BJ (cell line): ENCODE results near the gene CDH2. TPM values are rescaled to one million over a fixed set of nuclear protein-coding genes. Genes with fewer than 3 reads are reported as not detected.

Experiments
- CTCF ChIA-PET: fragments of 350-600 bp; formaldehyde crosslinking; extraction: SDS; loops from one replicate; lab custom pipeline; 2021; ENCODE audit warnings: antibody characterized with exemption, inconsistent platforms; lab: Yijun Ruan, JAX
- POLR2A ChIA-PET: fragments of 300-600 bp; sonication (Branson Sonifier 250); formaldehyde crosslinking; extraction: SDS; loops from one replicate; lab custom pipeline; 2021; ENCODE audit warnings: antibody characterized with exemption; lab: Charles Lee
- DNase-seq: peaks from one replicate; pipeline ENCODE4 v3.0.0-alpha.2; 2011; ENCODE audit warnings: low read depth
- H3K27me3 ChIP-seq: 2 replicates; pipeline ENCODE4 v1.6.0; 2011; ENCODE audit warnings: low read length; ENCODE audit not compliant: control insufficient read depth, insufficient read depth
- H3K36me3 ChIP-seq: 2 replicates; pipeline ENCODE4 v1.5.1; 2011; ENCODE audit warnings: low read length; ENCODE audit not compliant: control insufficient read depth, insufficient read depth
- H3K4me3 ChIP-seq: 2 replicates; pipeline ENCODE4 v1.5.1; 2011; ENCODE audit warnings: low read depth, mild to moderate bottlenecking, control low read depth, low read length
- CTCF ChIP-seq: IDR thresholded peaks from 2 replicates; pipeline ENCODE4 v1.5.1; 2011; ENCODE audit warnings: low read depth, mild to moderate bottlenecking, control low read depth, inconsistent platforms, low read length, moderate library complexity; ENCODE audit not compliant: insufficient read depth
- polyA plus RNA-seq: library from polyadenylated mRNA; depleted of rRNA; stranded (reverse); fragments of >200 nt; gene quantifications from 2 replicates; pipeline ENCODE4 v1.2.3, GENCODE V29; 2011

The CDH2 gene
- polyA plus RNA-seq, 1 experiment: 180 TPM

GRCh38 chr18:28095041-28095440 lies 81.9 kb downstream of the CDH2 start:
- peak; percentile 33 for DNase-seq
- CTCF ChIA-PET: no interaction called here
- POLR2A ChIA-PET: no interaction called here
- H3K36me3 ChIP-seq: no peaks in the 10 kb centered on the region
- TF ChIP-seq CTCF: no peak
- no peaks in the 10 kb centered on the region for H3K27me3 ChIP-seq
- no peak overlapping the region for H3K4me3 ChIP-seq

GRCh38 chr18:28091197-28091596 lies 85.7 kb downstream of the CDH2 start:
- Histone ChIP-seq H3K36me3 (no peaks in the 10 kb centered on the region; the same call in 1 of the 2 replicates), H3K4me3 (no peak overlapping the region), H3K27me3 (no peaks in the 10 kb centered on the region)
- no peak for DNase-seq
- ChIA-PET POLR2A (no interaction called here), CTCF (no interaction called here)
- no peak for TF ChIP-seq CTCF

GRCh38 chr18:28088477-28088876 lies 88.5 kb downstream of the CDH2 start:
- DNase-seq: no peak
- Histone ChIP-seq H3K27me3 (no peaks in the 10 kb centered on the region), H3K36me3 (no peaks in the 10 kb centered on the region; the same call in 1 of the 2 replicates), H3K4me3 (no peak overlapping the region)
- no peak for TF ChIP-seq CTCF
- ChIA-PET CTCF (interaction anchor here (1.1 kb wide), 1 partner anchor 33 kb away, joined by 4 read pairs; no protein-coding TSS in a partner anchor), POLR2A (no interaction called here)

GRCh38 chr18:28086670-28087552 lies 90.0 kb downstream of the CDH2 start:
- H3K27me3 ChIP-seq: no peaks in the 10 kb centered on the region
- CTCF ChIA-PET: interaction anchor here (1.1 kb wide), 1 partner anchor 31 kb away, joined by 4 read pairs; no protein-coding TSS in a partner anchor
- no peak for TF ChIP-seq CTCF
- no peak for DNase-seq
- POLR2A ChIA-PET: interaction anchor here (0.6 kb wide), 1 partner anchor 1392 kb away, joined by 6 read pairs; no protein-coding TSS in a partner anchor
- H3K4me3 ChIP-seq: no peak overlapping the region
- no peaks in the 10 kb centered on the region; the same call in 1 of the 2 replicates for H3K36me3 ChIP-seq

GRCh38 chr18:28081516-28081915 lies 95.4 kb downstream of the CDH2 start:
- CTCF ChIA-PET: interaction anchor here (1.4 kb wide), 1 partner anchor 12 kb away, joined by 5 read pairs; no protein-coding TSS in a partner anchor
- no peak for TF ChIP-seq CTCF
- Histone ChIP-seq H3K27me3 (no peaks in the 10 kb centered on the region), H3K36me3 (no peaks in the 10 kb centered on the region), H3K4me3 (no peak overlapping the region)
- POLR2A ChIA-PET: no interaction called here
- no peak for DNase-seq
